PC-9 (cell line): Measurements from ENCODE around the gene IRGC.

Experiments used
- CTCF ChIP-seq: fragments of 200-600 bp; sonication (generic); conservative IDR thresholded peaks from 2 replicates; pipeline ENCODE4 v1.6.1; 2017; ENCODE audit warnings: mixed run types, antibody characterized with exemption, mild to moderate bottlenecking, moderate library complexity
- EZH2 ChIP-seq: fragments of 200-600 bp; sonication (generic); IDR thresholded peaks from 2 replicates; pipeline ENCODE4 v1.8.0; 2017; ENCODE audit warnings: antibody characterized with exemption, low read depth

- TF ChIP-seq CTCF (no peak), EZH2 (no peak)
These were observed 45.1 kb downstream of the IRGC start for GRCh38 chr19:43760941-43761340.
